HG03460 (cell line): ENCODE results near the gene EFNA3.

Experiments
- ATAC-seq: cut with Tn5 transposase; IDR thresholded peaks from one replicate; pipeline ENCODE4 v1.9.1; 2021; ENCODE audit not compliant: unreplicated experiment

The EFNA3 gene

DNA sequence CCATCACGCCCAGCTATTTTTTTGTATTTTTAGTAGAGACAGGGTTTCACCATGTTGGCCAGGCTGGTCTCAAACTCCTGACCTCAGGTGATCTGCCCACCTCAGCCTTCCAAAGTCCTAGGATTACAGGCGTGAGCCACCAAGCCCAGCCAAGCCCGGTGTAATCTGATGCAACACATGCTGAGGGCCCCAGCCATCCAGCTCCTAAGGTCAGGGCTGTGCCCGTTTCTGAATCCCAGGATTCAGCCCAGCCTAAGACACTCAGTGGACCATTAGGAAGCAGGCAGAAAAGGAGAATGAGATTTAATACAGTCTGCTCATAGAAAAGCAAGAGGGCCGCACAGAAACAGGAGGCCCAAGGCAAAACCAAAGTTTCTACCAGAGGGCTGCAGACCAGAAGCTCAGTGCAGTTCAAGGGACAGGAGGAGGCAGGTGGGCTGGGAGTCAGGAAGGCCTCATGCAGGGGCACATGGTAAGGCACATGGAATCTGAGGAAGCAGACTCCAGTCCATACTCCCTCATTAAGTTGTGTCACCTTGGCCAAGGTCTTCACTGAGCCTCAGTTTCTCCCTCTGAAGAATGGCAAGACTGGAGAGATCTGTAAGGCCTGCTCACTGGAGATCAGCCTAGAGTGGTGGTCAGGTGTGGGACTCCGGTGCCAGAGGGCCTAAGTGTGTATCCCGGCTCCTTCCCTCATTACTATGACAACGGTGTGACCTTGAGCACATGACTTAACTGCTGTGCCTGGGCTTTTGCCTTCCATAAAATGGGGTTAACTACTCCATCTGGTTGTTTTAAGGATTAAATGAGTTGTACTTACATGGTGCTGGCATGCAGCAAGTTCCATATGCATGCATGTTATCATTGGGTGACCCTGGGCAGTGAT, 29.9 kb upstream of the EFNA3 start:
- ATAC-seq = no peak

DNA sequence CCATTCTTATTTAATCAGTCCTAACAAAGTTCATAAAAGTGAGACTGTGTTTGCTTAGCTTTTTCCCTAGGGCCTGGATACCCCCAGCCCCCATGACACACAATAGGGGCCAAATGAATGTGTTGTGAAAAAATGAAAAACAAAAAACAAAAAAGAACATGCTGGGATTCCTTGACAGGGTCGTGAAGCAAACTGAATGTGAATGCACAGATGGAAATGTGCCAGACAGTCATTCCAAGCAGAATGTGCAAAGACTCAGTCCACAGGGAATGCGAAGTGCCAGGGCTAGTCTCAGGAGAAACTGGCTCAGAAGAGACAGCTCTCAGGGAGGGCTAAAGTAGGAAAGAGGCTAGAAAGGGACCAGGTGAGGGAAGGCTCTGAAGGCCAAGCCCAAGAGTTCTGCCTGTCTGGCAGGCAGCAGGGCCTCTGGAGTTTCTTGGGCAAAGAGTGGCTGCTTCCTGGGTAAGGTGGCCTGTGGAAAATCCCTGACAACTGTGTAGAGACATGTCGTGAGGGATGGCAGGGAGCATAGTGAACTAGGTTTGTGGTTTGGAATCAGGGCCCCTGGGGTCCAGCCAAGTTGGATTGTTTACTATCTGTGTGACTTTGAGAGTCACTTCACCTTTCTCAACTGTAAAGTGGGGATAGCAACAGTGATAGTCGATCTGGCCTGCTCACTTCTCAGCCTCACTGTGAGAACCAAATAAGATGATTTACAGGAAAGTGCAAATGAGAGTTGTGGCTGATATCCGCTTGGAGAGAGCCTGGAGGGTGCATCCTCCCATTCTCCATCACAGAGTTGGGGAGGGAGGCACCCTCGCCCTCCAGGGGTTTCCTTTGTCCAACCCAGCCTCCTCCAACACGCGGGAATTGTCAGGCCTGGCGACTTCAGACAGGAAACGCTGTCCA, 28.7 kb upstream of the EFNA3 start:
- no peak for ATAC-seq

DNA sequence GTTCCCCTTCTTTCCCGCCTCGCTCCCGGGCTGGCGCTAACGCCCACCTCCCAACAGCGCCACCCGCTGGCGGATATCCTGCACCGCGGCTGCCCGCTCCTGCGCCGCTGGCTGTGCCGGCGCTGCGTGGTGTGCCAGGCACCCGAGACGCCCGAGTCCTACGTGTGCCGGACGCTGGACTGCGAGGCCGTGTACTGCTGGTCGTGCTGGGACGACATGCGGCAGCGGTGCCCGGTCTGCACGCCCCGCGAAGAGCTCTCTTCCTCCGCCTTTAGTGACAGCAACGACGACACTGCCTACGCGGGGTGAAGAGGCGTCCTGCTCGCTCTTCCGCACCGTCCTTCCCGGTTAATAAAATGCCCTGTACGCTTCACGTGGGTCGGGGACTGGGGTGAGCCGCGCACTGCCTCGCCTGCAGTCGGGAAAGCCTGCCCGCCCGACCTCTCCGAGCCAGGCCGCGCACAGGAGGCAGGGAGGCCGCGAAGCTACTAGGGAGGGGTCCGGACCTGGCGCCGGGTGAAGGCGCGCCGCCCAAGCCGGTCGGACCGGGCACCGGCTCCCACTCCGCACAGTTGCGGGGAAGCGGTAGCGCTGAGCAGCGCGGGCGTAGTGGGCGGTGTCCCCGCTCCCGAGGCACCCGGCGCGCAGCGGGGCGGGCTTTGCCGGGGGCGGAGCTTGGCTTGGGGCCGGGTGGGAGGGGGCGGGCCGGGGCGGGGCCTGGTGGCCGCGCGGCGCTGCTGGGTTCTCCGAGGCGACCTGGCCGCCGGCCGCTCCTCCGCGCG, 27.9 kb upstream of the EFNA3 start, which contains the start of gene ADAM15:
TSS of gene ADAM15 (plus strand) at position 757 of the 782 bp plus-strand sequence. CDS start 71 bp downstream, outside the sequence.
- peak; percentile 64 for ATAC-seq

DNA sequence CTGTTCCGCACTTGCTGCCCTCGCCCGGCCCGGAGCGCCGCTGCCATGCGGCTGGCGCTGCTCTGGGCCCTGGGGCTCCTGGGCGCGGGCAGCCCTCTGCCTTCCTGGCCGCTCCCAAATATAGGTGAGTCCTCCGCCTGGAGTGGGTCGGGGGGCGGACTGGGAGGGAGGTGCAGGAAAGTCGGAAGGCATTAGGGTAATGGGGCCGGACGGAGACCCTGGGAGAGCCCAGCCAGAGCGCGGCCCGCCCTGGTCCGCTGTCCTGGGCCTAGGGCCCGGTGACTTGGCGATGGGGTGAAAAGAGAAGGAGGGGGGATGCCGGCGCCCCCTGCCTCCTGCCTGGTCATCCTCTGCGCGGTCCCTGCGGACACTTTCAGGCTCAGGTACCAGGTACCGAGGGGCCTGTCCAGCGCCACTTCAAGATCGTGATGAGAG, 27.3 kb upstream of the EFNA3 start:
- no peak for ATAC-seq

DNA sequence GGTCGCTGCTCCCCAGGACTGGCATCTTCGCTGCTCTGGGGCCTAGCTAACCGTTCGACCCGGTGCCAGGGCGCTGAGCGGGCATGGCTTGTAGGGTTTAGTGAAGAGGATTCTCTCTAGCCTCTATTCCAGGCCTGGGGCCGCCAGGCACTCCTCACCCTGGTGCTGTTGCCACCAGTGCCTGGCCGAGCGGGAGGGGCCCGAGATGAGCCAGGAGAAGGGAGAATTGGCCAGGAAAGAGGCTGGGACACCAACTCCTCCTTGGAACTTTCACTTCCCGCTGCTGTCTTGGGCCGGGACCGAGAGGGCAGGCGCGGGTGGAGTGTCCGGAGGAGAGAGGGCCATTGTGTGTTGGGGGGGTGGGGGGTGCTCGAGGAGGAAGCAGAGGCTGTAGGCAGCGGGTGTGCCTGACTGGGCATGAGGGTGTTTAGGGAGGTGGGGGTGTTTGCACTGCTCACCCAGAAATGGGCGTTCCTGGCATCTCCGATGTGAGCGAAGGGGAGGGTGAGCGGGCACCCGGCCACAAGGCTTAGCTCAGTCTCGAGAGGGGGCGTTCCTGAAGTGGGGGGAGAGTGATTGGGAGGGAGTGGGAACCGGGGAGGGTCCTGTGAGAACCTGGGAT, 26.7 kb upstream of the EFNA3 start:
- no peak for ATAC-seq

DNA sequence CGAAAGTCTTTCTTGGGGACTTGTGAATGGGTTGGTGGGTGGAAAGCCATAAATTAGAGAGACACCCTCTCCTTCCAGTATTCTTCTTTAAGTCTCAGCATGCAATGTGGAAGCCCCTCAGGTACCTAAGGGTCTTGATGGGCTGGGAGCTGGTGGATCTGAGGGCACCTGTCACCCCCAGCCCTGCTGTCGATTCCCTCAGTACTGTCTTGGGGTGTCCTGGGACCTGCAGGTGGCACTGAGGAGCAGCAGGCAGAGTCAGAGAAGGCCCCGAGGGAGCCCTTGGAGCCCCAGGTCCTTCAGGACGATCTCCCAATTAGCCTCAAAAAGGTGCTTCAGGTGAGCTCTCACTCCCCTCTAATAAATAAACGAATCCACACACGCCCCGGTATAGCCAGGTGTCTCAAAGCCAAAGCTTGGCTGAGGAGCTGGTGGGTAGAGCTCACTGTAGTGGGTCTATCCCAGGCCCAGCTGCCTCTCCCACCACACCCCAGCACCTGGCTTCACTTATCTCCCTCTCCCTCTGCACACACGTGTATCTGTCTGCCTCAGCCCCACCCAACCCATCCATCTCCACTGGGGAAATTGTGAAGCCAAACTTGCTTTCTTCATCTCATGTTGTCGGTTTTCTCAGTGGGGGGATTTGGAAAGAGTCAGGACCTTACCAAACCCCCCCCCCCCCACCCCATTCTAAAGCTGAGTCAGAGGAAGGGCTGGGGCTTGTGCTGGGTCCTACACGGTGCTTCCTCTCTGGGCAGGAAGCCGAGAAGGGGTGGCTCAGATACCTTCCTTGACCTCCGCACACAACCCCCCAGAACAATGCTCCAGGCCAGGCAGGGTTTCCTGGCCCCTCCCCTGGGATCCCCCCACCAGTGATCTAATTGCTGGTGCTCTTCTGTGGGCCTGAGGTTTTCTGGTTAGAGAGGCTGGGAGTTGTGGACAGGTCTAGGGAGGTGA, 25.9 kb upstream of the EFNA3 start:
- no peak for ATAC-seq

DNA sequence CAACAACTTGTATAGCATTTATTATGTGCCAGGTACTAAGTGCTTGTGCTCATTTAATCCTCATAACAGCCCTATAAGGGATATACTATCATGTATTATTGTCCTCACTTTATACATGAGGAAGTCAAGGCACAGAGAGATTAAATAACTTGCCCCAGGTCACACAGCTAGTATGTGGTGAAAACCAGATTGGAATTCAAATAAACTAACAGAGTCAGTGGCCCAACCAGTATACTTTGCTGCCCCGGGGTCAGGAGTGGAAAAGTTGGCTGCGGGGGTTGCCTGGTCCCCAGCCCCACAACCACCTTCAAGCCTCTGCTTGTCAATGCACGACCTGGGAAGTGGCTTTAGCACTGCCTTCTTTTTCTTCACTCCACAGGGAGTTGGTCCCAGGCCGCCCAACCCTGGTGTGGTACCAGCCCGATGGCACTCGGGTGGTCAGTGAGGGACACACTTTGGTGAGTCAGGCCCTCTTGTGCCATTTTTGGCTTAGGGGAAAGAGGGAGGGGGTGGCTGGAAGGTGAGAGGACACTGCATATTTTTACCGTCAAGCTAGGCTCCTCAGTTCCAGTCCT, 25.0 kb upstream of the EFNA3 start:
- ATAC-seq = no peak

DNA sequence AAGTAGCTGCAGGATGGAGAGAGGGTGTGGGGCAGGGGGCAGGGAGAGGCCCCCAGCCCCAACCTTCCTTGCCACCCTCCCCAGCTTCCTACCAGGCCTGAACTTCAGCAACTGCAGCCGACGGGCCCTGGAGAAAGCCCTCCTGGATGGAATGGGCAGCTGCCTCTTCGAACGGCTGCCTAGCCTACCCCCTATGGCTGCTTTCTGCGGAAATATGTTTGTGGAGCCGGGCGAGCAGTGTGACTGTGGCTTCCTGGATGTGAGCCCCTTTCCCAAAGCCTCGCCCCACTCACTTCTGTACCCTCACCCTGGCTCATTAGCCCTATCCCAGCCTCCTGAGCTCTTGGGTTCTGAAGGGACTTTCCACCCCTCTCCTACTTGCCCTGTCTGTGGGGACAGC, 21.5 kb upstream of the EFNA3 start:
- no peak for ATAC-seq

DNA sequence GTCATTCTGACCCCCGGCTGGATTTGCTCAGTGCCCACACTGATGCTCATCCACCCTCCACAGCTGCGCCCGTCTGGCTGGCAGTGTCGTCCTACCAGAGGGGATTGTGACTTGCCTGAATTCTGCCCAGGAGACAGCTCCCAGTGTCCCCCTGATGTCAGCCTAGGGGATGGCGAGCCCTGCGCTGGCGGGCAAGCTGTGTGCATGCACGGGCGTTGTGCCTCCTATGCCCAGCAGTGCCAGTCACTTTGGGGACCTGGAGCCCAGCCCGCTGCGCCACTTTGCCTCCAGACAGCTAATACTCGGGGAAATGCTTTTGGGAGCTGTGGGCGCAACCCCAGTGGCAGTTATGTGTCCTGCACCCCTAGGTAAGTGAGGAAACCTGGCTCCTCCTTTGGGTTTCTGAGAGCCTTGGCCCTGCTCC, 20.8 kb upstream of the EFNA3 start:
- ATAC-seq = no peak

DNA sequence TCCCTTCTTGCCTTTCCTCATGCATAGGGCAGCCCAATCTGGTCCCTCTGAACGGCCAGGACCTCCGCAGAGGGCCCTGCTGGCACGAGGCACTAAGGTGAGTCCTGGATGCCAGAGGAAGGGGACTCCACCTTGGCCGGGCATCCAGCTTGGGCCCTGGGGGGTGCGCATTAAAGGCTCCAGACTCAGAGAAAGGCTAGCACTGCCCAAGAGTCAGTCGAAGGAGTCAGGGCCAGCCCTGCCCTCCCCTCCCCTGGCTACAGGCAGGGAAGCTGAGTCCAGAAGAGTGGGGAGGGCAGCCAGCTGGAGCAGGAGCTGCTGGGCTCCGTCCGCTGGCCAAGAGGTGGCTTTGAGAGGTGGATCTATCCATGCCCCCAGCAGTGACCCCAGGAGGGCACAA, 17.9 kb upstream of the EFNA3 start:
- ATAC-seq = no peak

DNA sequence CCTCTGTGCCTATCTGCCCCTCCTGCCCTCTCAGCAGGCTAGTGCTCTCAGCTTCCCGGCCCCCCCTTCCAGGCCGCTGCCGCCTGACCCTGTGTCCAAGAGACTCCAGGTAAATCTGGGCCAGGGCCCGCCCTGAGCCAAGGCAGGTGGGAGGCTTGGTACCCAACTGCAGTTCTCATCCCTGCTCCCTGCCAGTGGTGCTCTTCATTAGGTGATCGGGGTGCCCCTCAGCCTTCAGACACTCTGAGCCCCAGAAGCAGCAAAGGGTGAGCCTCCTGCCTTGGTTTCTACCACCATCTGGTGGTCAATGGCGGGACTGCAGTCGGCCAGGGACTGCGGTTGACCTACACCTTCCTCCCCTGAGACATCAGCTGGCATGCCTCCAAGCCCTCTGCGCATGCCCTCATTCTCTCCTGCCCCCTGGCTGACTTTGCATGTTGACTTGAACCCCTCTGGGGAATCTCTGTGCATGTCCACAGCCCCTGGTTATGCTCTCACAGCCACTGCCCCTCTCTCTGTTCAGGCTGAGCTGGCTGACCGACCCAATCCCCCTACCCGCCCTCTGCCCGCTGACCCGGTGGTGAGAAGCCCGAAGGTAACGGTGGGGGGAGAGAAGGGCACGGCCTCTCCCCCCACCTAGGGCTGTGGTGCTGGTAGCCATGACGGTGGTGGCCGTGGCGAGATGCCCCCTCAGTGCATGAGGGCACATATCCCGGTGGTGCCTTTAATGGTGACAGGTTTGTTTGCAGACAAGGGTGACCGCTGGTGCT, 17.1 kb upstream of the EFNA3 start:
- no peak for ATAC-seq

DNA sequence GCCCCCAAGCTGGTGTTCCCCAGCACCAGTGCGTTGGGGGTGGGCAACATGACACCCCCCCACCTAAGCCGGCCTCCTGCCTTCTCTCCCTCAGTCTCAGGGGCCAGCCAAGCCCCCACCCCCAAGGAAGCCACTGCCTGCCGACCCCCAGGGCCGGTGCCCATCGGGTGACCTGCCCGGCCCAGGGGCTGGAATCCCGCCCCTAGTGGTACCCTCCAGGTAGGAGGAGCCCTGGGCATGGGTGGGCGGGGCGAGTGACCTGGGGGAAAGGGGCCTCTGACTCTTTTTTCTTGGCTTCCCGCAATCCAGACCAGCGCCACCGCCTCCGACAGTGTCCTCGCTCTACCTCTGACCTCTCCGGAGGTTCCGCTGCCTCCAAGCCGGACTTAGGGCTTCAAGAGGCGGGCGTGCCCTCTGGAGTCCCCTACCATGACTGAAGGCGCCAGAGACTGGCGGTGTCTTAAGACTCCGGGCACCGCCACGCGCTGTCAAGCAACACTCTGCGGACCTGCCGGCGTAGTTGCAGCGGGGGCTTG, 16.4 kb upstream of the EFNA3 start:
- ATAC-seq = no peak

DNA sequence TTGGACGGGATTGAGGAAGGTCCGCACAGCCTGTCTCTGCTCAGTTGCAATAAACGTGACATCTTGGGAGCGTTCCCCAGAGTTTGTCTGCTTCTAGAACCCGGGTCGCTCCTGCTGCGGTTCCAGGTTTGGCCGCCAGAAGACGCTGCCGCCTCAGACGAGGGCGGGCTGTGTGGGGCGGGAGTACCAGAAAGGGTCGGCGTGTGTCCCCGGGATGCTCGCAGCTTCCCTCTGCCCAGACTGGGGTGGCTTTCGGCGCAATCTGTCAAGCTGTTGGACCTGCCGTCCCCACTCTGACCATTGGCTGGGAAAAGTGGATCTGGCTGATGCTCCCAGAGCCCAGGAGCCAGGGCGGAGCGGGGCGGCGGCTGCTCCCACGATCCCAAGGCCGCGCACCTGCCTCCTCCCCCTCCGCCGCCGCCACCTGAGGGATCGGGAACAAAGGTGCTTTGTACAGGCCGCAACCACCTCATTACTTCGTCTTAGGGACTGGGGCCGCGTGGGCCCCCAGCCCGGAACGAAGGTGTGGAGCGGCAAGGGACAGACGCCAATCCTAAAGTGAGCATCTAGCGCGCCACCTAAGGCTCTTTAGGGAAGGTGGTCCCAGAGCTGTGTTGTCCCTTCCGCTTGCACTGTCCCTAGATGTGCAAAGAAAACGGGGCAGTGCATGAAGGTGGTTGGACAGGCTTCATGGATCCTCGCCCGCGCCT, 15.8 kb upstream of the EFNA3 start:
- ATAC-seq = no peak

DNA sequence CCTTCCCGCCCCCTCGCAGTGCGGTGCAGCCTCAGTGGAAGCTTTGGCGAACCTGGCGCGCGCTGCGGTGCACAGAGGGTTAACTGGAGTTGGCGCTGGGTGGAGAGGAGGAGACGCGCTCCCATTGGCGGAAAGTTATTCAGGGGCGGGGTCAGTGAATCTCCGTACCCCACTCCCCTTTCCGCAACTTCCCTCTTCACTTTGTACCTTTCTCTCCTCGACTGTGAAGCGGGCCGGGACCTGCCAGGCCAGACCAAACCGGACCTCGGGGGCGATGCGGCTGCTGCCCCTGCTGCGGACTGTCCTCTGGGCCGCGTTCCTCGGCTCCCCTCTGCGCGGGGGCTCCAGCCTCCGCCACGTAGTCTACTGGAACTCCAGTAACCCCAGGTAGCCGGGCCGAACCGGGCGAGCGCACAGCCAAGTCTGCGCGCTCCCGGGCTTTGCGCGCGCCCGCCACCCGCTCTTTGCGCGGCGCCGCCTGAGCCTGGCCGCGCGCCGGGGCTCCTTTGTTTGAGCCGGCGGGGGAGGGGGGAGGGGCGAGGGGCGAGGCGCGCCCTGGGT, 15.0 kb upstream of the EFNA3 start, which contains the start of gene EFNA4:
TSS of gene EFNA4 (plus strand) at position 191 of the 561 bp plus-strand sequence. CDS start at position 275, 84 bp downstream.
- ATAC-seq = peak; percentile 77

DNA sequence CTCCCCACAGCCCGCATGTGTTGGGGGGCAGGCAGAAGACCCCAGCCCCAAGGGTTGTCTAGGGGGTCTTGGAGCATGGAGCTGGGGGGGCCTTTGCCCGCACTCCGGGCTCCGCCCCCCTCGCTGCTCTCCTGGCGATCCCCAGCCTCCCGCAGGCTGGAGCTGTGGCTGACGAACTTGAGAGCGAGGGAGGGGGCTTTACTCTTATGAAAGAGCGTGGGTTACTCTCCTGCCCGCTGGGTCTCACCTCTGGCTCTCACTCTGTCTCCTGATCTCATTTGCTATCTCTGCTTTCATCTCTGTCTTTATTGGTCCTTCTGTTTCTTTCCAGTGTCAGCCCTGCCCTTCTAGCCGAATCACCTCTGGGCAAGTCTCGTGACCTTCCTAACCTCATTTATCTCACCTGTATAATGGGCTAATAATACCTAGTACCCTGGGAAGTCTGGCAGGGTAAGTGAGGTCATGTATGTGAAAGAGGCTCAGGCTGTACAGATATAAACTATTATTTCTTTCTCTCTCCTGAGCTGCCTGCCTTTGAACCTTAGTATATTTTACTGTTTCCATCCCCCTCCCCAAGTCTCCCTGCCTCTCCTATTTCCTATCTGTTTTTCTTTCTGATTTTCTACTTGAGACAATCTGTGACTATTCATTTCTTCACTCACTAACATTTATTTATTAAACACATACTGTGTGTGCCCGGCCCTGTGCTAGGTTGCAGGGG, 14.4 kb upstream of the EFNA3 start:
- ATAC-seq = no peak

DNA sequence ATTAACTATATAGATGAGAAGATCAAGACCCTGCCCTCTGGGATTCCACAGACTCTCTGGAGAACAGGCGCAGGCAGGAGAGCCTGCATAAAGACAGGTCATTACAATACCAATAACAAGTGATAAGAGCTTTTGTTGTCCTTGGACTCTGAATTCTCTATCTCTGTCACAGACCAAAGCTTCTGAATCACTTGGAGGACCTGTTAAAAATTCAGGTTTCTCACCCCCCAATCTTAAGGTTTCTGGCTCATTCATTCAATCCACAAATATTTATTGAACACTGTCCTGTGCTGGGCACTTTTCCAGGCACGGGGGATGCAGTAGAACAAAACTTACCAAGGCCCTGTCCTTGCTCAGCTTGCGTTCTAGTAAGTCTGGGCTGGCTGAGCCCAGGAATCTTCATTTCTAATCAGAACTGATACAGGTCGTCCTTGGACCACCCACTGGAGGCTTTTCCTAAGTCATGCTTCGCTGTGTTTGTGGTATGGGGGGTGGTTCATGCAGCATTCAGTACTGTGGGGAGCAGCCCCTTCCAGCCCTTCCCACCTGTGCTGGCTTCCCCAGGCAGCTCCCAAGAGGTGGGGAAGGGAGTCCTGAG, 13.7 kb upstream of the EFNA3 start:
- ATAC-seq = no peak
